Trophoblast cell (in vitro differentiated cells and primary cell): ENCODE measurements around the gene C1QL2.

Source experiments
- DNase-seq, 2 donors: peaks; one replicate each; pipeline ENCODE4 v3.0.0-alpha.2; 2016
- H2AFZ ChIP-seq: 2 replicates; pipeline ENCODE4 v1.6.1; 2013; ENCODE audit warnings: low read length, moderate library complexity, mild to moderate bottlenecking; ENCODE audit not compliant: insufficient read depth, poor library complexity
- H2AK5ac ChIP-seq: 2 replicates; pipeline ENCODE4 v1.6.1; 2013; ENCODE audit warnings: mild to moderate bottlenecking, low read length
- H2BK120ac ChIP-seq: 2 replicates; pipeline ENCODE4 v1.6.1; 2013; ENCODE audit warnings: low read length, mild to moderate bottlenecking, moderate library complexity; ENCODE audit not compliant: insufficient read depth, poor library complexity
- H2BK12ac ChIP-seq: 2 replicates; pipeline ENCODE4 v1.6.1; 2013; ENCODE audit warnings: mild to moderate bottlenecking, low read length, moderate library complexity
- H2BK5ac ChIP-seq: 2 replicates; pipeline ENCODE4 v1.6.1; 2013; ENCODE audit warnings: low read length, low read depth, moderate library complexity, mild to moderate bottlenecking; ENCODE audit not compliant: poor library complexity
- H3K14ac ChIP-seq: 2 replicates; pipeline ENCODE4 v1.6.1; 2013; ENCODE audit warnings: mild to moderate bottlenecking, low read length
- H3K18ac ChIP-seq: 2 replicates; pipeline ENCODE4 v1.6.1; 2013; ENCODE audit warnings: mild to moderate bottlenecking, low read length
- H3K23ac ChIP-seq: 2 replicates; pipeline ENCODE4 v1.6.1; 2013; ENCODE audit warnings: low read length
- H3K27ac ChIP-seq: 2 replicates; pipeline ENCODE4 v1.5.1; 2013; ENCODE audit warnings: low read depth, mild to moderate bottlenecking, inconsistent platforms, low read length, moderate library complexity
- H3K27me3 ChIP-seq: 2 replicates; pipeline ENCODE4 v1.6.1; 2013; ENCODE audit warnings: inconsistent platforms, mild to moderate bottlenecking, low read length, moderate library complexity; ENCODE audit not compliant: insufficient read depth
- H3K36me3 ChIP-seq, 2 experiments: 1 replicate in 1 of 2; 2 replicates in 1 of 2; pipeline ENCODE4 v1.6.1; 2013; ENCODE audit warnings: low read length in 2 of 2, mild to moderate bottlenecking in 2 of 2, moderate library complexity in 1 of 2; ENCODE audit not compliant: insufficient read depth in 2 of 2, control insufficient read depth in 1 of 2
- H3K4ac ChIP-seq: 2 replicates; pipeline ENCODE4 v1.6.1; 2013; ENCODE audit warnings: low read depth, mild to moderate bottlenecking, low read length, moderate library complexity
- H3K4me1 ChIP-seq, 2 experiments: 1 replicate in 1 of 2; 2 replicates in 1 of 2; pipeline ENCODE4 v1.6.1; 2013; ENCODE audit warnings: low read length in 2 of 2, mild to moderate bottlenecking in 2 of 2, moderate library complexity in 1 of 2; ENCODE audit not compliant: insufficient read depth in 2 of 2, control insufficient read depth in 1 of 2
- H3K4me2 ChIP-seq: 2 replicates; pipeline ENCODE4 v1.6.1; 2013; ENCODE audit warnings: inconsistent platforms, mild to moderate bottlenecking, low read length, moderate library complexity
- H3K4me3 ChIP-seq: 2 replicates; pipeline ENCODE4 v1.5.1; 2013; ENCODE audit warnings: mild to moderate bottlenecking, low read depth, low read length, inconsistent platforms
- H3K79me1 ChIP-seq: one replicate; pipeline ENCODE4 v1.6.1; 2013; ENCODE audit warnings: low read length
- H3K79me2 ChIP-seq: 2 replicates; pipeline ENCODE4 v1.6.1; 2013; ENCODE audit warnings: low read length, mild to moderate bottlenecking; ENCODE audit not compliant: control insufficient read depth, insufficient read depth, poor library complexity
- H3K9ac ChIP-seq: 2 replicates; pipeline ENCODE4 v1.6.1; 2013; ENCODE audit warnings: mild to moderate bottlenecking, low read length
- H3K9me3 ChIP-seq: 2 replicates; pipeline ENCODE4 v1.6.1; 2013; ENCODE audit warnings: low read depth, mild to moderate bottlenecking, control low read depth, inconsistent platforms, low read length; ENCODE audit not compliant: insufficient read depth
- H4K12ac ChIP-seq: 2 replicates; pipeline ENCODE4 v1.6.1; 2013; ENCODE audit warnings: low read depth, mild to moderate bottlenecking, low read length, moderate library complexity
- H4K8ac ChIP-seq: 2 replicates; pipeline ENCODE4 v1.6.1; 2013; ENCODE audit warnings: low read depth, mild to moderate bottlenecking, low read length, moderate library complexity
- H4K91ac ChIP-seq: one replicate; pipeline ENCODE4 v1.6.1; 2013; ENCODE audit warnings: low read depth, mild to moderate bottlenecking, low read length, moderate library complexity
- WGBS: extraction: QIAGEN DNeasy Blood & Tissue Kit; methylation state at CpG from one replicate; pipeline ENCODE4 v1.1.7; 2013; ENCODE audit warnings: missing lambda C conversion rate; ENCODE audit not compliant: insufficient read length, insufficient coverage; ENCODE audit errors: extremely low coverage; 5-methylcytosine and 5-hydroxymethylcytosine counted together

The C1QL2 gene

DNA sequence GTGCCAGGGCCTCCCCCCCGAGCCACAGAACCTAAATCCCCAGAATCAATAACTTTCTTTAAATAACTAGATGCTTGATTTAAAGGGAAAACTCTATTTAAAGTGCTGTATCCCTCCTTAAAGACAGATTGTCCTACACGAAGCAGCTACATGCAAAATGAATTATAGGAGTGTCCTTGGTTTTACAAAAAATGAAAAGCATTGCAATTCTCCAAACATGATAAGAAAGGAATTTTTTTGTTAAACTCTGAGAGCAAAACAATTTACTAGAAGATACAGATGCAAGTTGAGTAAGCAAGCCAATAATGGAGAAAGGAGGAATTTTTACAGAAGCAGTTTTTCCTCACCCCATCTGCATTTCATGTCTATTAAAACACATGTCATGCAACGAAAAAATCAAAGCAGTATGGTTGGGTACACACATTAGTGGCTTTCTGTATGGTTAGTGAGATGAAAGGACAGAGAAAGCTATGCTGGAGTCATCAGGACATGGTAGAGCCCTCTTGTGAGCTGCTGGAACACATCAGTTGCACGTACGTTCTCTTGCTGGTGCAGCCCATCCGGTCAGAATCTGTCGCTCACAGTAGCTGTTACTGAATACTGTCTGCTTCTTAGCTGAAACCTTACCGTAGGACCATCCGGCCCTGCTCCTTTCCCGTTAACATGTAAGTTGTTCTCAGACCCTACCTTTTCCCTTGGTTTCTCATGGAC is 39.1 kb upstream of the C1QL2 start:
- Histone ChIP-seq H4K8ac (no peak overlapping the region), H3K79me1 (no peaks in the 10 kb centered on the region), H2AFZ (no peak overlapping the region), H4K12ac (no peak overlapping the region), H3K18ac (no peak overlapping the region), H2AK5ac (no peak overlapping the region), H3K79me2 (no peaks in the 10 kb centered on the region), H2BK120ac (no peak overlapping the region), H3K36me3 (no peaks in the 10 kb centered on the region), H3K4me3 (no peak overlapping the region), H3K23ac (no peak overlapping the region), H2BK12ac (no peak overlapping the region), H3K14ac (no peak overlapping the region), H3K27ac (no peak overlapping the region), H3K27me3 (no peaks in the 10 kb centered on the region), H4K91ac (no peak overlapping the region), H3K4ac (no peak overlapping the region), H2BK5ac (no peak overlapping the region), H3K4me2 (no peak overlapping the region), H3K4me1 (peaks cover 0 to 7% of the 10 kb centered on the region in 2 experiments), H3K9ac (no peak overlapping the region), H3K9me3 (no peaks in the 10 kb centered on the region)
- WGBS, result no CpG with 5 or more reads among the region's 10 CpGs
- DNase-seq, result peak in 1 of 2 donors; percentile 66

DNA sequence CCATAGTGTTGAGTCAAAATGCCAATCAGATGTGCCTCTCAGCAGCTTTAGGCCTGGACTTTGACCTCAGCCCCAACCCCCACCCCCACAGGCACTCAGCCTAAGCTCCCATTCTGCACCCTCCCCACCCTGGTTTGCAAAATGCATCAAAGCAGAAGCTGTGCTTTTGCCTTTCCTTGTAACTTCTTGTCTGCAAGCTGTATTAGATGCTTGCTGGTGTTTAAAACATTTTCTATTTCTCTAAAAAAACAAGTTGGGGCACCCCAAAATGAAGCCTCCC is 38.5 kb upstream of the C1QL2 start:
- H3K18ac ChIP-seq, result no peak overlapping the region
- no peak overlapping the region for H2BK120ac ChIP-seq
- H3K27me3 ChIP-seq, result no peaks in the 10 kb centered on the region
- H3K14ac ChIP-seq, result no peak overlapping the region
- no peaks in the 10 kb centered on the region for H3K36me3 ChIP-seq
- no peak overlapping the region for H3K23ac ChIP-seq
- DNase-seq, result no peak
- no peak overlapping the region for H4K8ac ChIP-seq
- no peak overlapping the region for H4K91ac ChIP-seq
- H3K27ac ChIP-seq, result no peak overlapping the region
- no peaks in the 10 kb centered on the region for H3K79me2 ChIP-seq
- H4K12ac ChIP-seq, result no peak overlapping the region
- H3K79me1 ChIP-seq, result no peaks in the 10 kb centered on the region
- H3K9ac ChIP-seq, result no peak overlapping the region
- H2BK5ac ChIP-seq, result no peak overlapping the region
- no peak overlapping the region for H3K4ac ChIP-seq
- no peaks in the 10 kb centered on the region for H3K9me3 ChIP-seq
- peaks cover 0 to 7% of the 10 kb centered on the region in 2 experiments for H3K4me1 ChIP-seq
- no peak overlapping the region for H3K4me2 ChIP-seq
- no peak overlapping the region for H2AK5ac ChIP-seq
- no peak overlapping the region for H3K4me3 ChIP-seq
- no peak overlapping the region for H2AFZ ChIP-seq
- no peak overlapping the region for H2BK12ac ChIP-seq

DNA sequence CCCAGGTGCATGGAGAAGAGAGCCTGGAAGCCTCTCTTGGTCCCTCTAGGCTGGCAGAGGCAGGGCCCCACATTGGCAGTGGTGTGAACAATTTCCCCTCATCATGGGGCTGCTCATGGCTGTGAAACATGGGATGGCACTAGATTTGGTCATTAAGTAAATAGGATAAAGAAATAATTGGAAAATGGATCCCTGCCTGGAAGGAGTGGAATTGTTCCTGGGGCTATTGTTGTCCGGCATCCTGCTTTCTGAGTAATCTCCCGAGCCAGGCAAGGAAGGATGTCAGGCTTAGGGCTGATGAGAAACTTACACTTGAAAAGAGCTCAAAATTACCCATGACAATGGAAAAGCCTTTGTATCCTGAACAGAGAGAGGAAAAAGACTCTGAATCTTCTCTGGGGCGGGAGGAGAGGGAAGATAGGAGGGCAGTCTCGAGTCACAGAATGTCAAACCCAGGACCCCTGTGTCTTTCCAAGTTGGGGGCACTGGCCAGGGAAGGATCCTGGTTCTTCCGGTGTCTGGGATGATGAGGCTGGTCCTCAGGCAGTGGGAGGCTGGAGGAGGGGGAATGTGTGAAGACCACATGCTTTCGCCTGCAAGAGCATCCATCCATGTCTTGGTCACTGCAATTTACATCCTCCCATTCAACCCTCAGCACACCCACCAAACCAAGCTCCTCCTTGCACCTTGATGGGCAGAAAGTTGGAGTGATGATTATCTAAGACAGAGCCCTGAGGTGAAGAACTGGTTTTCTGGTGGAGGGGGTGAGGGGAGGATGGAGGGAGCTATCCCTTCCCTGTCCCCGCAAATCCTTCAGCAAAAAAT is 38.0 kb upstream of the C1QL2 start:
- no peaks in the 10 kb centered on the region for H3K36me3 ChIP-seq
- no peak overlapping the region for H4K8ac ChIP-seq
- no CpG with 5 or more reads among the region's 7 CpGs for WGBS
- no peak overlapping the region for H2AK5ac ChIP-seq
- H3K23ac ChIP-seq, result no peak overlapping the region
- H3K4ac ChIP-seq, result no peak overlapping the region
- no peak overlapping the region for H4K91ac ChIP-seq
- no peak overlapping the region for H4K12ac ChIP-seq
- no peak overlapping the region for H2BK120ac ChIP-seq
- H3K79me2 ChIP-seq, result no peaks in the 10 kb centered on the region
- no peak overlapping the region for H2BK5ac ChIP-seq
- no peak overlapping the region for H2AFZ ChIP-seq
- no peaks in the 10 kb centered on the region for H3K27me3 ChIP-seq
- no peak overlapping the region for H3K9ac ChIP-seq
- DNase-seq, result peak in 1 of 2 donors; percentile 30
- H3K79me1 ChIP-seq, result no peaks in the 10 kb centered on the region
- no peak overlapping the region for H3K27ac ChIP-seq
- no peak overlapping the region for H3K18ac ChIP-seq
- no peak overlapping the region for H3K14ac ChIP-seq
- no peak overlapping the region for H3K4me3 ChIP-seq
- H3K4me1 ChIP-seq, result peaks cover 0 to 7% of the 10 kb centered on the region in 2 experiments
- no peak overlapping the region for H3K4me2 ChIP-seq
- no peaks in the 10 kb centered on the region for H3K9me3 ChIP-seq
- no peak overlapping the region for H2BK12ac ChIP-seq

DNA sequence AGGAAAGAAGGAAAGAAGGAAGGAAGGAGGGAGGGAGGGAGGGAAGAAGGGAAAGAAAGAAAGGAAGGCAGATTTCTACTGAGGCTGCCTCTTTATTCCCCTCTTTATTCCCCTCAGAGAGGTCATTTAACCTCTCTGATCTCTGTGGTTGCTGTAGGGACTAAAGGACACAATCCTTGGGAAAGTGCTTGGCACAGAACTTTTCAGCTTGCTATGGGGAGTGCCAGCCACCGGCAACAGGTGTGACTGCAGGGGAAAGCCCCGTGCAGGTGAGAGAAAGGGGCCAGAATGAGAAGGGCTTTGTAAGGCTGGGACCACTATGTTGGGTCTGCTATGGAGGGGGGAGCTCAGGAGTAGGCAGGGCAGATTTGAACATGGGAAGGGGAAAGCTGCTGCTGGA is 37.3 kb upstream of the C1QL2 start:
- no peak overlapping the region for H3K4ac ChIP-seq
- H3K27me3 ChIP-seq, result no peaks in the 10 kb centered on the region
- H3K36me3 ChIP-seq, result no peaks in the 10 kb centered on the region
- no peaks in the 10 kb centered on the region for H3K79me2 ChIP-seq
- WGBS, result no CpG with 5 or more reads among the region's 2 CpGs
- H4K12ac ChIP-seq, result no peak overlapping the region
- H4K8ac ChIP-seq, result no peak overlapping the region
- no peak overlapping the region for H2BK5ac ChIP-seq
- no peak overlapping the region for H2BK120ac ChIP-seq
- H3K79me1 ChIP-seq, result no peaks in the 10 kb centered on the region
- no peak overlapping the region for H4K91ac ChIP-seq
- H2AFZ ChIP-seq, result no peak overlapping the region
- H3K23ac ChIP-seq, result no peak overlapping the region
- H3K27ac ChIP-seq, result no peak overlapping the region
- H3K9me3 ChIP-seq, result no peaks in the 10 kb centered on the region
- H3K4me3 ChIP-seq, result no peak overlapping the region
- no peak overlapping the region for H3K18ac ChIP-seq
- no peak for DNase-seq
- H2BK12ac ChIP-seq, result no peak overlapping the region
- H3K9ac ChIP-seq, result no peak overlapping the region
- H3K4me2 ChIP-seq, result no peak overlapping the region
- no peak overlapping the region for H3K14ac ChIP-seq
- H3K4me1 ChIP-seq, result peaks cover 0 to 7% of the 10 kb centered on the region in 2 experiments
- H2AK5ac ChIP-seq, result no peak overlapping the region
